GM12872 (cell line): ENCODE data around the gene SCAPER.

ENCODE experiments used
- TF ChIP-seq, protein P1 (sequence below): IDR thresholded peaks from 3 replicates; pipeline ENCODE4 v1.5.1; 2011; ENCODE audit warnings: low read depth, mild to moderate bottlenecking, low read length, moderate library complexity; ENCODE audit not compliant: insufficient read depth

Gene SCAPER

GRCh38 chr15:76861815-76862397 lies 43.2 kb downstream of the SCAPER start:
- TF ChIP-seq, protein P1, sequence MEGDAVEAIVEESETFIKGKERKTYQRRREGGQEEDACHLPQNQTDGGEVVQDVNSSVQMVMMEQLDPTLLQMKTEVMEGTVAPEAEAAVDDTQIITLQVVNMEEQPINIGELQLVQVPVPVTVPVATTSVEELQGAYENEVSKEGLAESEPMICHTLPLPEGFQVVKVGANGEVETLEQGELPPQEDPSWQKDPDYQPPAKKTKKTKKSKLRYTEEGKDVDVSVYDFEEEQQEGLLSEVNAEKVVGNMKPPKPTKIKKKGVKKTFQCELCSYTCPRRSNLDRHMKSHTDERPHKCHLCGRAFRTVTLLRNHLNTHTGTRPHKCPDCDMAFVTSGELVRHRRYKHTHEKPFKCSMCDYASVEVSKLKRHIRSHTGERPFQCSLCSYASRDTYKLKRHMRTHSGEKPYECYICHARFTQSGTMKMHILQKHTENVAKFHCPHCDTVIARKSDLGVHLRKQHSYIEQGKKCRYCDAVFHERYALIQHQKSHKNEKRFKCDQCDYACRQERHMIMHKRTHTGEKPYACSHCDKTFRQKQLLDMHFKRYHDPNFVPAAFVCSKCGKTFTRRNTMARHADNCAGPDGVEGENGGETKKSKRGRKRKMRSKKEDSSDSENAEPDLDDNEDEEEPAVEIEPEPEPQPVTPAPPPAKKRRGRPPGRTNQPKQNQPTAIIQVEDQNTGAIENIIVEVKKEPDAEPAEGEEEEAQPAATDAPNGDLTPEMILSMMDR: no peak

DNA sequence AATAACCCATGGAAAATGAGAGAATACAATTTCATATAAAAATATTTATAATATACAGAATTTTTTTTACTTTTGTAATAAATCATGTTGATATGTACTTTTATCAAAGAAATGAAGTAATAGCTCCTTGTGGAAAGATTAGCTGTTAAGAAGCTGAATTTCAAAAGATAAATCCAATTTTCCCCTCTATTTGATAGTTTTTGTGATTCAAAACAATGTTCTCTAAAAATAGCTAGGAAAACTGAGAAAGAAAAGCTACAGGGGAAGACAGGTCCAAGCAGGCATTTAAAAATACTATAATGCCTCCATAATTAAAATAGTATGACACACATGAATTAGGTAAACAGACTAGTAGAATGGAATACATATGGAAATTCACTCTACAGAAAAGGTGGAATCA lies 44.9 kb downstream of the SCAPER start:
- TF ChIP-seq, protein P1: no peak

DNA sequence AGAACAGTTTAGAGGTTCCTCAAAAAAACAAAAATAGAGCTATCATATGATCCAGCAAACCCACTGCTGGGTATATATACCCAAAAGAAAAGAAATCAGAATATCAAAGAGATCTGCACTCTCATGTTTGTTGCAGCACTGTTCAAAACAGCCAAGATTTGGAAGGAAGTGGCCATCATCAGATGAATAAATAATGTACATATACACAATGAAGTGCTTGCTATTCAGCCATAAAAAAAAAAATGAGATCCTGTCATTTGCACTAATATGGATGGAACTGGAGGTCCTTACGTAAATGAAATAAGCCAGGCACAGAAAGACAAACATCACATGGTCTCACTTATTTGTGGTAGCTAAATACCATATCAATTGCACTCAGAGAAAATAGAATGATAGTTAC lies 58.4 kb downstream of the SCAPER start:
- TF ChIP-seq, protein P1: no peak

DNA sequence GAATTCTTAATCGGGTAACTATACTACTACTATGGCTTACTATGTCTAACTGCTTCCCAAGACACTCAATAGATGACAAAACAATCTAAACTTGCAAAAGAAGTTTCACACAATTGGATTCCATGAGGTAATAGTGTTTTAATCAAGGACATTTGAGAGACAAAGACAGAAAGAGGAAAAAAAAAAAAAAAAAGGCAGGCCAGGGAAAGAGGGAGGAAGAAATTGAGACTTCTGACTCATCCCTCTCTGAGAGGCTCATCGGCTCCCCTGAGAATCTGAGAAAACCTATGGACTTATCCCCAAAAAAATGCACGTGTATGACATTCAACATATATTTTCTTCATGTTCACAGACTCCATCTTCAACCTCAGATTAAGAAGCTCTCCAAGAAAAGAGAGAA lies 61.0 kb downstream of the SCAPER start:
- TF ChIP-seq, protein P1: no peak

DNA sequence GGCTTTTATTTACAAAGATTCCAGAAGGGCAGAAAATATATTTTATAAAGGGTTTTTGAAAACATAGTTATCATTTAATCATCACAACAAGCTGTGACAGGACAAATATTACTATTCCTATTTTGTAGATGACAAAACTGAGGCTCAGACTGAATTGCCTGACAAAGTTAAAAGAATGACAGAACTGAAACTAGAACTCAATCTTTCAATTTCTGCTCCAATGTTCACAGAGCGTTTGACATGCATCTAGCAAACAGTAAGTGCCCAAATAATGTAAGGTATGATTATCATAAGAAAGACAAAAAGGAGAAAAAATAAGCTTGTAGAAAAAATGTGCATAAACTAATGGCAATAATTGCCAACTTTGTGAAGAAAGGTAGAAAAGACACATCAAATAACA lies 61.9 kb downstream of the SCAPER start:
- TF ChIP-seq, protein P1: no peak

DNA sequence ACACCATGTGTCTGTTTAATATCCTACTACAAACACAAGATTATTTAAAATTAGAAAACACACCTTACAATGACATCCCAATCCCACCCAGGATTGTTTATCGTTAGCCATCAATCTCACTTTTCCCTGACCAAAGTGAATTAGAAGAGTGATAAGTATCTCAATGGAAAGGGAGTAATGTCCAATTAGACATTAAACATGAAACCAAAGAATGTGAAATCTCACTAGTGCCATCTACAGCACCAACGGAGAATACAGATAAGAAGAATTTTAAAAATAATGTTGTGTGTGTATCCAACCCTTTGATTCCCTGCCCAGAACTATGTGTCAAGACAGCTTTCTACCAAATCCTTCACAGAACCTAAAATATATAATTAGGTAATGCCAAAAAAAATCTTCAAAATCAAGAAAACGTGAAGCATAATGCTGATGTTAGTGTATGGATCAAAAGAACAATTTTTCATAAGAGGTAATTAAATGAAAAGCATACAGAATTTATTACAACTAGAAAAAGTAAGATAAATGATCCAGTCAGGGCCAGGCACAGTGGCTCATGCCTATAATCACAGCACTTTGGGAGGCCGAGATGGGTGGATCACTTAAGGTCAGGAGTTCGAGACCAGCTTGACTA lies 64.2 kb downstream of the SCAPER start:
- TF ChIP-seq, protein P1: peak; percentile 53; the same call in 2 of the 3 replicates

DNA sequence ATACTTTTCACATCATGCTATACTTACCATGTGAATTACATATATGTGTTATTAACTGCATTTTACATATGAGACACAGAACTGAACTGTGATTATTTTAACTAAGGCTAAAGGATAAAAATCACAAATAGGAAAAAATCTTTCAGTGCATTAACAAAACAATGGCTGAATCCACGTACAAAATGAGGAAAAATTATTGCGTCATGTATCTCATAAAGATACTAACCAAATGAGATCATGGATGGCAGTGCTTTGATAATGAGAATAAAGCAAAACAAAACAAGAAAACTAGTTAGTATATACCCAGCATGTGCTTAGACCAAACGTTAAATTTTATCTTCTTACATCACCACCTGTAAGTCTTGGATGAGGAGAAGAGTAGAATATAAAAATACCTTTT lies 66.0 kb downstream of the SCAPER start:
- TF ChIP-seq, protein P1: no peak
